K562 (cell line): ENCODE results near the gene TOM1. TPM values are rescaled to one million over a fixed set of nuclear protein-coding genes. Genes with fewer than 3 reads are reported as not detected.
A peak's percentile ranks its signal among the peaks of the same experiment; 100 is the strongest.

Source experiments
- AFF4 ChIP-seq: sonication (generic); formaldehyde crosslinking; IDR thresholded peaks from 2 replicates; pipeline ENCODE4 v1.8.0; 2023; ENCODE audit warnings: mild to moderate bottlenecking, missing genetic modification reagents
- CREM ChIP-seq: IDR thresholded peaks from 2 replicates; pipeline ENCODE4 v1.6.1; 2014; ENCODE audit warnings: antibody characterized with exemption, low read depth
- DLX4 ChIP-seq: fragments of 250-450 bp; sonication (Bioruptor Pico); IDR thresholded peaks from 2 replicates; pipeline ENCODE4 v1.6.1; 2021; ENCODE audit warnings: mild to moderate bottlenecking
- E2F6 ChIP-seq, 2 experiments: IDR thresholded peaks; 2 replicates each; pipeline ENCODE4 v1.6.1; 2011; ENCODE audit warnings: borderline replicate concordance in 1 of 2, control low read depth in 1 of 2, low read depth in 1 of 2, low read length in 1 of 2, mild to moderate bottlenecking in 1 of 2, mixed read lengths in 1 of 2, moderate library complexity in 1 of 2; ENCODE audit not compliant: insufficient read depth in 1 of 2, insufficient read length in 1 of 2, poor library complexity in 1 of 2, severe bottlenecking in 1 of 2; ENCODE audit errors: extremely low read depth in 1 of 2
- EHMT2 ChIP-seq: fragments of 450-650 bp; IDR thresholded peaks from 2 replicates; pipeline ENCODE4 v1.6.1; 2018; ENCODE audit warnings: antibody characterized with exemption
- EP400 ChIP-seq: fragments of 450-650 bp; IDR thresholded peaks from 2 replicates; pipeline ENCODE4 v1.6.1; 2017; ENCODE audit warnings: antibody characterized with exemption, mild to moderate bottlenecking, moderate library complexity
- ERF ChIP-seq: fragments of 450-650 bp; formaldehyde crosslinking; IDR thresholded peaks from 2 replicates; pipeline ENCODE4 v1.4.0; 2020; ENCODE audit warnings: mild to moderate bottlenecking, mixed read lengths
- ETV1 ChIP-seq: fragments of 450-650 bp; conservative IDR thresholded peaks from 2 replicates; pipeline ENCODE4 v1.6.1; 2016; ENCODE audit warnings: missing genetic modification characterization, control low read depth, low read depth, missing compliant biosample characterization
- MAX ChIP-seq: sonication (generic); formaldehyde crosslinking; IDR thresholded peaks from 2 replicates; pipeline ENCODE4 v1.9.0; 2022; ENCODE audit warnings: mild to moderate bottlenecking, missing genetic modification reagents
- MBD2 ChIP-seq: sonication (generic); IDR thresholded peaks from 2 replicates; pipeline ENCODE4 v1.6.1; 2016; ENCODE audit warnings: low read depth, borderline replicate concordance
- NCOA6 ChIP-seq: fragments of 450-650 bp; IDR thresholded peaks from 2 replicates; pipeline ENCODE4 v1.6.1; 2017; ENCODE audit warnings: mild to moderate bottlenecking
- RNF2 ChIP-seq: sonication (generic); IDR thresholded peaks from 2 replicates; pipeline ENCODE4 v1.6.1; 2016
- STAT5A ChIP-seq: IDR thresholded peaks from 2 replicates; pipeline ENCODE4 v1.6.1; 2012; ENCODE audit warnings: low read length, inconsistent platforms, borderline replicate concordance
- TGIF2 ChIP-seq: sonication (generic); formaldehyde crosslinking; IDR thresholded peaks from 2 replicates; pipeline ENCODE4 v1.8.1; 2022; ENCODE audit warnings: mild to moderate bottlenecking, missing genetic modification reagents, moderate library complexity
- USF1 ChIP-seq: sonication (generic); formaldehyde crosslinking; IDR thresholded peaks from 2 replicates; pipeline ENCODE4 v1.9.0; 2022; ENCODE audit warnings: mild to moderate bottlenecking, missing genetic modification reagents
- ZFPM2 ChIP-seq: fragments of 250-450 bp; sonication (Bioruptor Pico); IDR thresholded peaks from 2 replicates; pipeline ENCODE4 v1.5.1; 2022; ENCODE audit warnings: mild to moderate bottlenecking
- ZNF511 ChIP-seq: sonication (generic); formaldehyde crosslinking; IDR thresholded peaks from 2 replicates; pipeline ENCODE4 v1.8.0; 2022; ENCODE audit warnings: mild to moderate bottlenecking, missing genetic modification reagents
- ZNF512 ChIP-seq: IDR thresholded peaks from 2 replicates; pipeline ENCODE4 v1.6.1; 2016; ENCODE audit warnings: missing genetic modification characterization, missing compliant biosample characterization
- polyA plus RNA-seq, 8 experiments: library from polyadenylated mRNA; depleted of rRNA in 4 of 8; stranded (reverse) in 5 of 8; unstranded in 3 of 8; fragments of >200 nt; fragmentation: Nextera tagmentation in 2 of 8; fragmentation: Illumina TruSeq in 1 of 8; extraction: Ambion mirVana in 2 of 8; extraction: Trizol in 1 of 8; gene quantifications; 2 replicates each; pipeline versions ENCODE4 v1.2.1 to v1.2.3, GENCODE V29; 2011 to 2014; ENCODE audit warnings: inconsistent platforms in 1 of 8, missing spikeins in 1 of 8
- total RNA-seq, 7 experiments: library from RNA; depleted of rRNA in 6 of 7; stranded (reverse); fragments of >200 nt in 6 of 7; fragmentation: Illumina TruSeq in 2 of 7; extraction: Trizol in 2 of 7; gene quantifications; 2 replicates each; pipeline versions ENCODE4 v1.2.1 to v1.2.3, GENCODE V29; 2011 to 2021; ENCODE audit warnings: low replicate concordance in 1 of 7

TOM1 gene
- total and polyA plus RNA-seq, 9 of the 15 experiments (the other 6 are each of a cell fraction or from before 2014, with no cell fraction given), result 0.64 to 20.6 (median 12.0) TPM

- TF ChIP-seq STAT5A (no peak; the same call in 1 of the 2 replicates), TGIF2 (CRISPR knock-in tag) (no peak), DLX4 (CRISPR knock-in tag) (no peak), ETV1 (tag) (peak; percentile 78; the same call in 1 of the 2 replicates), RNF2 (peak; percentile 31; the same call in 1 of the 2 replicates), MBD2 (peak; percentile 98), CREM (peak; percentile 85), EHMT2 (no peak), ZFPM2 (CRISPR knock-in tag) (no peak), AFF4 (CRISPR knock-in tag) (0 out of 2 replicates have a peak, but pooled peaks have one; percentile 24), USF1 (CRISPR knock-in tag) (peak; percentile 99), NCOA6 (no peak), ZNF512 (tag) (no peak), E2F6 (IDR thresholded peaks at IDR 0.05; ENCODE audit: borderline replicate concordance in 1 of 2, extremely low read depth in 1 of 2, insufficient read depth in 1 of 2, insufficient read length in 1 of 2, low read depth in 1 of 2, low read length in 1 of 2, poor library complexity in 1 of 2, severe bottlenecking in 1 of 2) (peak; percentile 43 to 93), MAX (CRISPR knock-in tag) (peak; percentile 38; the same call in 1 of the 2 replicates), ERF (CRISPR knock-in tag) (0 out of 2 replicates have a peak, but pooled peaks have one; percentile 26), EP400 (peak; percentile 79), ZNF511 (0 out of 2 replicates have a peak, but pooled peaks have one; percentile 21)
These were observed at the start of gene TOM1 (continued) for GRCh38 chr22:35299673-35300499.
